Caco-2 (cell line): ENCODE measurements around the gene FNDC3A. TPM values are rescaled to one million over a fixed set of nuclear protein-coding genes. Genes with fewer than 3 reads are reported as not detected.

Source experiments
- BruUV-seq: library from RNA; stranded (reverse); fragments of 400-500 nt; replicated peaks from 2 replicates; lab custom pipeline; 2021; lab: Mats Ljungman, UMichigan
- CTCF ChIA-PET: fragments of 300-600 bp; sonication (Branson Sonifier 250); formaldehyde crosslinking; loops from one replicate; lab custom pipeline; 2022; ENCODE audit warnings: antibody characterized with exemption; lab: Charles Lee
- POLR2A ChIA-PET: fragments of 300-600 bp; sonication (Branson Sonifier 250); formaldehyde crosslinking; loops from one replicate; lab custom pipeline; 2022; ENCODE audit warnings: antibody characterized with exemption; lab: Charles Lee
- DNase-seq, 2 experiments: peaks; one replicate each; pipeline versions ENCODE4 v3.0.0 to v3.0.0-alpha.2; 2020 to 2022
- H3K27me3 ChIP-seq: replicated peaks from 2 replicates; pipeline ENCODE4 v1.6.0; 2011; ENCODE audit warnings: low read length; ENCODE audit not compliant: control insufficient read depth, insufficient read depth
- H3K36me3 ChIP-seq: 2 replicates; pipeline ENCODE4 v1.5.1; 2011; ENCODE audit warnings: low read length; ENCODE audit not compliant: control insufficient read depth, insufficient read depth
- H3K4me1 ChIP-seq: fragments of 250-450 bp; sonication (Bioruptor Pico); 2 replicates; pipeline ENCODE4 v1.5.1; 2020; ENCODE audit warnings: mild to moderate bottlenecking
- H3K4me3 ChIP-seq: 2 replicates; pipeline ENCODE4 v1.5.1; 2011; ENCODE audit warnings: low read depth, mild to moderate bottlenecking, control low read depth, low read length
- H3K9me3 ChIP-seq: fragments of 250-450 bp; sonication (Bioruptor Pico); 2 replicates; pipeline ENCODE4 v1.5.1; 2020; ENCODE audit warnings: mild to moderate bottlenecking, moderate library complexity
- H3K27ac Mint-ChIP-seq: one replicate; pipeline ENCODE4 v1.8.0; 2022; ENCODE audit warnings: mixed read lengths; ENCODE audit not compliant: unreplicated experiment
- H3K27me3 Mint-ChIP-seq: one replicate; pipeline ENCODE4 v1.8.0; 2022; ENCODE audit warnings: mixed read lengths; ENCODE audit not compliant: insufficient read depth, unreplicated experiment
- H3K36me3 Mint-ChIP-seq: one replicate; pipeline ENCODE4 v1.8.0; 2022; ENCODE audit warnings: mild to moderate bottlenecking, mixed read lengths; ENCODE audit not compliant: insufficient read depth, unreplicated experiment
- H3K4me1 Mint-ChIP-seq: one replicate; pipeline ENCODE4 v1.8.0; 2022; ENCODE audit warnings: low read depth, mixed read lengths; ENCODE audit not compliant: unreplicated experiment
- H3K4me3 Mint-ChIP-seq: one replicate; pipeline ENCODE4 v1.8.0; 2022; ENCODE audit warnings: mild to moderate bottlenecking, moderate library complexity, mixed read lengths; ENCODE audit not compliant: unreplicated experiment
- H3K9me3 Mint-ChIP-seq: one replicate; pipeline ENCODE4 v1.8.0; 2022; ENCODE audit warnings: mixed read lengths; ENCODE audit not compliant: unreplicated experiment
- CTCF ChIP-seq, 2 experiments: fragments of 200-600 bp in 1 of 2; IDR thresholded peaks; 1 replicate in 1 of 2; 2 replicates in 1 of 2; pipeline versions ENCODE4 v1.5.1 to v1.8.0; 2011 to 2022; ENCODE audit warnings: antibody characterized with exemption in 1 of 2, control low read depth in 1 of 2, inconsistent platforms in 1 of 2, low read depth in 1 of 2, low read length in 1 of 2, mild to moderate bottlenecking in 1 of 2, moderate library complexity in 1 of 2; ENCODE audit not compliant: insufficient read depth in 1 of 2, severe bottlenecking in 1 of 2, unreplicated experiment in 1 of 2
- intact Hi-C: fragments of 100-400 bp; cut with micrococcal nuclease; formaldehyde crosslinking; loops from one replicate; pipeline ENCODE4 v1.10.0; 2022; ENCODE audit not compliant: unreplicated experiment
- total RNA-seq: library from RNA; stranded (reverse); gene quantifications from 2 replicates; pipeline ENCODE4 v1.2.3, GENCODE V29; 2022

The FNDC3A gene
- total RNA-seq, 1 experiment from 2014 or later, result 32.5 TPM

DNA sequence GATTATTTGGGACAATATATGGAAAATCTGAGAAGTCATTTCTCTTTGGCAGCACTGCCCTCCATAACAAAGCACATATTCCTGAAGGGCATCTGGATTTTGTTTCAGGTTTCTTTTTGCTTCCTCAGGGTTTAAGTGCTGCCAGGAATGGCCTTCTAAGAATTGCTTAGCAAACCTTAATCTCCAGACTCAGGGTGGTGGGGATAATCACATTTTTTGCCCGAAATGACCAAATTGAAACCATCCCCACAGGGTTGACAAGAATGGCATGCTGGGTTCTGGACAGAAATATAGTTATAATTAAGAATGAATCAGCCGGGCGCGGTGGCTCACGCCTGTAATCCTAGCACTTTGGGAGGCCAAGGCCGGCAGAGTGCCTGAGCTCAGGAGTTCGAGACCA lies 265.6 kb downstream of the FNDC3A start:
- Mint-ChIP-seq H3K36me3 (no peaks in the 10 kb centered on the region), H3K27me3 (peaks cover 2% of the 10 kb centered on the region), H3K9me3 (no peaks in the 10 kb centered on the region), H3K4me3 (no peak overlapping the region), H3K27ac (no peak overlapping the region), H3K4me1 (peaks cover 9% of the 10 kb centered on the region)
- no peak for DNase-seq
- Histone ChIP-seq H3K4me1 (peaks cover 13% of the 10 kb centered on the region; the same call in 1 of the 2 replicates), H3K36me3 (no peaks in the 10 kb centered on the region), H3K27me3 (no peaks in the 10 kb centered on the region), H3K4me3 (no peak overlapping the region), H3K9me3 (no peaks in the 10 kb centered on the region)
- ChIA-PET CTCF (no interaction called here), POLR2A (no interaction called here)
- no peak for TF ChIP-seq CTCF (IDR thresholded peaks at IDR 0.05; ENCODE audit: insufficient read depth in 1 of 2, low read depth in 1 of 2, low read length in 1 of 2, severe bottlenecking in 1 of 2, unreplicated experiment in 1 of 2)
- intact Hi-C loops, result loop anchor here (2.0 kb wide), 1 partner anchor 366 kb away; no protein-coding TSS in a partner anchor
- no TSS peak for BruUV-seq

DNA sequence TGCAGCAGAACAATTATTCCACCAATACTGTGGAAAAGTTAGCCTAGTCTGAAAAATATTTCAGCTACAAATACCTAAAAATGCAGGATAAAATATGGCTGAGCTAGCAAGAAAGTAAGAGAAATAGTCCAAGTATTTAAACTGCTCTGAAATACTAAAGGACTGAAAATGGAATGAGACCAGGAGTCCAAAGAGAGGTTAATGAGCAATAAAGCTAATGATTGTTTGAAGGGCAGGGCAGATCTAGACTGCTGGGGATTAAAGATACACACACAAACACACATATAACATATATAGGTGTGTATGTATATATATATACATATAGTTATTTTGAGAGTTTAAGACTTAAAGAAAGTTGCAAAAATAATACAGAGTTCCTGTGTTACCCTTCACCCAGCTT lies 269.4 kb downstream of the FNDC3A start:
- CTCF ChIA-PET, result no interaction called here
- intact Hi-C loops, result no loop called here
- POLR2A ChIA-PET, result no interaction called here

More for the DNA sequence above, 269.4 kb downstream of the FNDC3A start:
- no peaks in the 10 kb centered on the region for H3K27me3 ChIP-seq
- no TSS peak for BruUV-seq
- Mint-ChIP-seq H3K27me3 (peaks cover 2% of the 10 kb centered on the region), H3K4me3 (no peak overlapping the region), H3K27ac (no peak overlapping the region), H3K4me1 (no peaks in the 10 kb centered on the region), H3K36me3 (peaks cover 5% of the 10 kb centered on the region), H3K9me3 (no peaks in the 10 kb centered on the region)
- peaks cover 4% of the 10 kb centered on the region; the same call in 1 of the 2 replicates for H3K4me1 ChIP-seq
- H3K36me3 ChIP-seq, result no peaks in the 10 kb centered on the region
- no peak for DNase-seq
- TF ChIP-seq CTCF (IDR thresholded peaks at IDR 0.05; ENCODE audit: insufficient read depth in 1 of 2, low read depth in 1 of 2, low read length in 1 of 2, severe bottlenecking in 1 of 2, unreplicated experiment in 1 of 2), result no peak
- no peaks in the 10 kb centered on the region for H3K9me3 ChIP-seq
- no peak overlapping the region for H3K4me3 ChIP-seq
